ENCODE results near the gene GABRB3. TPM values are rescaled to one million over a fixed set of nuclear protein-coding genes. Genes with fewer than 3 reads are reported as not detected.

The GABRB3 gene
- total and polyA plus RNA-seq, 12 donors = 0.23 to 4.5 (median 1.7) TPM

DNA sequence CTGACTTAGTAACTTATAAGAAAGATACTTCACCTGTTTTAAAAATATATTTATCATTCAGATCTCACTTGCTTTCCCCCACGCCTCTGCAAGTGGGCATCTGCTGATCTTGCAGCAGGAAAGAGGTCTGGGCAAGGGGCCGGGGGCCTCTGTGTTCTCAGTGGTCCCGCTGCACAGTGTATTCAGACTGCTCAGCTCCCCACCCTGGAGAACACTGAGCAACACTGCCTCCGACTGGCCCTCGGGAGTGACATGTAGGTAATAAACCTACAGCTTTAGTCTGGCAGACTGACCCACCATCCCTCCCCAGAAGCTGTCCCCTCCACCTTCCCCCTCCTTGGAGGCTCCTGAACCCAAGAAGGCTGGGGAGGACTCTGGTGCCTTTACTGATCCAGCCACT lies 43.8 kb downstream of the GABRB3 start:
- TF ChIP-seq, protein P1, sequence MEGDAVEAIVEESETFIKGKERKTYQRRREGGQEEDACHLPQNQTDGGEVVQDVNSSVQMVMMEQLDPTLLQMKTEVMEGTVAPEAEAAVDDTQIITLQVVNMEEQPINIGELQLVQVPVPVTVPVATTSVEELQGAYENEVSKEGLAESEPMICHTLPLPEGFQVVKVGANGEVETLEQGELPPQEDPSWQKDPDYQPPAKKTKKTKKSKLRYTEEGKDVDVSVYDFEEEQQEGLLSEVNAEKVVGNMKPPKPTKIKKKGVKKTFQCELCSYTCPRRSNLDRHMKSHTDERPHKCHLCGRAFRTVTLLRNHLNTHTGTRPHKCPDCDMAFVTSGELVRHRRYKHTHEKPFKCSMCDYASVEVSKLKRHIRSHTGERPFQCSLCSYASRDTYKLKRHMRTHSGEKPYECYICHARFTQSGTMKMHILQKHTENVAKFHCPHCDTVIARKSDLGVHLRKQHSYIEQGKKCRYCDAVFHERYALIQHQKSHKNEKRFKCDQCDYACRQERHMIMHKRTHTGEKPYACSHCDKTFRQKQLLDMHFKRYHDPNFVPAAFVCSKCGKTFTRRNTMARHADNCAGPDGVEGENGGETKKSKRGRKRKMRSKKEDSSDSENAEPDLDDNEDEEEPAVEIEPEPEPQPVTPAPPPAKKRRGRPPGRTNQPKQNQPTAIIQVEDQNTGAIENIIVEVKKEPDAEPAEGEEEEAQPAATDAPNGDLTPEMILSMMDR (IDR thresholded peaks at IDR 0.05) = no peak
- Histone ChIP-seq H3K27ac (no peak overlapping the region), H3K36me3 (no peaks in the 10 kb centered on the region), H3K4me1 (no peaks in the 10 kb centered on the region), H3K27me3 (no peaks in the 10 kb centered on the region), H3K9me3 (peaks cover 0 to 33% (median 16%) of the 10 kb centered on the region in 11 donors), H3K4me3 (no peak overlapping the region)
- no peak for ATAC-seq
- DNase-seq = no peak
- WGBS, 2 donors = 67 to 71% methylated on average over 5 of the region's 5 CpGs
- intact Hi-C loops (cut with DNase I) = no loop called here

DNA sequence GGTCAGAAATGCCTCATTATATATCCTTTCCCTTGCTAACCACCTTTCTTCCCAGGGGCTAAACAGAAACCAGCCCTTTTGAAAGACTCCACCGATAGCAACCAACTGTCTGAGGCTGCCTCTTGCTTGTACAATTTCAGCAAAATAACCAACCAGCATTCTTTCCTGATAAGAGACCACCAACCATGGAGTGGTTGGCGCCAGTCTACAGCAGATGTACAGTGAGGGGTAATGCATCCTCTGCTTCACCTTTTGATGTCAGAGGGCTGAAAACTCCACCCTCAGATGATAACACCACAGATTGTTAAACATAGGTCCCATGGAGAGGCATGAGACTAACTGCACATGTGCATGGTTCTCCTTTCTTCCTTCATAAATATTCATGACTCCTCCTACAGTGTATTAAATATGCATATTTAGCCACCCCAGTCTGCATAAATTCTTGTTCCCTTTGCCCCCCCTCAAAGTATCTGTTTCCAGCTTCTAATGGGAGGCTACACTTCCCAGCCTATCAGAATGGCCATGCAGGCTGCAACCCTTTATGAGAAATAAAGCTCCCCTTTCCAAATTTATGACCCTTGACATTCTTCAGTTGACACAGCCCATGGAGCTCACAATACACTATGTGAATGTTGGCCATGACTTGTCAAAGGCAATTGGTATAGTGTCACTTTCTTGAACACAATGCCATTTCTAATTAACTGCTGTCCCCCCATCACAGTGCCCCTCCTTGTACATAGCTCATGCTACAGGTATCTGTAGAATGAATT lies 48.3 kb downstream of the GABRB3 start:
- DNase-seq = no peak
- Histone ChIP-seq H3K27me3 (peaks cover 0 to 3% (median 0%) of the 10 kb centered on the region in 7 donors), H3K36me3 (no peaks in the 10 kb centered on the region), H3K4me3 (no peak overlapping the region), H3K27ac (no peak overlapping the region), H3K4me1 (no peaks in the 10 kb centered on the region), H3K9me3 (peaks cover 0 to 5% (median 0%) of the 10 kb centered on the region in 11 donors)
- no peak for ATAC-seq
- TF ChIP-seq, protein P1 (IDR thresholded peaks at IDR 0.05) = no peak
- WGBS, 2 donors = 72 to 80% methylated on average over 2 of the region's 2 CpGs
- intact Hi-C loops (cut with DNase I) = no loop called here

DNA sequence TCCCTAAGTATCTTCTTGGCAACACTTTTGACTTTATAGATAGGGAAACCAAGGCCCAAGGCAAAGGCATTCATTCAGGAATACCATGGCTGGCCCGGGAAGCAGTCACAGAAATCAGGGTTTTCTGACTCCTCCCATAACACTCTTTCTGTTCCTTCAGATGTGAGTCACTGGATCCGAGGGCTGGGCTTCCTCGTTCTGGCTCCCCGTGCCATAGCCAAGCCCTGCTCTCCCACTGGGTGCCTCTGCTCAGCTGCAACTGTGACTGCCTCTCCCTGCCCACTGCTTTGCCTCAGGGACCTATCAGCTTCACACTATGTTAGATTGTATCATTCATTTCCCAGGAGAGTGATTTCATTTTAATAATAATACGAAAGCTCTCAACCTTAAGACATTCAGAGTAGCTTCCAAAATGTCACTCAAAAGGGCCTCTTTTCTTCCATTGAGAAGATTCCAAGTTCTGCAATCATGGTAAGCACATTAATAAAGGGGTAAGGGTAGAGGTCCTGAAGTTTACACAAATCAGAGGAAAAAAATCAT lies 50.2 kb downstream of the GABRB3 start:
- DNase-seq (no peak), ATAC-seq (no peak)
- Histone ChIP-seq H3K9me3 (peaks cover 0 to 13% (median 0%) of the 10 kb centered on the region in 11 donors), H3K27me3 (peaks cover 0 to 4% (median 0%) of the 10 kb centered on the region in 7 donors), H3K4me1 (no peaks in the 10 kb centered on the region), H3K27ac (no peak overlapping the region), H3K36me3 (no peaks in the 10 kb centered on the region), H3K4me3 (no peak overlapping the region)
- intact Hi-C loops (cut with DNase I) = no loop called here
- TF ChIP-seq, protein P1 (IDR thresholded peaks at IDR 0.05) = no peak
- 32 to 40% methylated on average over 5 of the region's 5 CpGs for WGBS, 2 donors

DNA sequence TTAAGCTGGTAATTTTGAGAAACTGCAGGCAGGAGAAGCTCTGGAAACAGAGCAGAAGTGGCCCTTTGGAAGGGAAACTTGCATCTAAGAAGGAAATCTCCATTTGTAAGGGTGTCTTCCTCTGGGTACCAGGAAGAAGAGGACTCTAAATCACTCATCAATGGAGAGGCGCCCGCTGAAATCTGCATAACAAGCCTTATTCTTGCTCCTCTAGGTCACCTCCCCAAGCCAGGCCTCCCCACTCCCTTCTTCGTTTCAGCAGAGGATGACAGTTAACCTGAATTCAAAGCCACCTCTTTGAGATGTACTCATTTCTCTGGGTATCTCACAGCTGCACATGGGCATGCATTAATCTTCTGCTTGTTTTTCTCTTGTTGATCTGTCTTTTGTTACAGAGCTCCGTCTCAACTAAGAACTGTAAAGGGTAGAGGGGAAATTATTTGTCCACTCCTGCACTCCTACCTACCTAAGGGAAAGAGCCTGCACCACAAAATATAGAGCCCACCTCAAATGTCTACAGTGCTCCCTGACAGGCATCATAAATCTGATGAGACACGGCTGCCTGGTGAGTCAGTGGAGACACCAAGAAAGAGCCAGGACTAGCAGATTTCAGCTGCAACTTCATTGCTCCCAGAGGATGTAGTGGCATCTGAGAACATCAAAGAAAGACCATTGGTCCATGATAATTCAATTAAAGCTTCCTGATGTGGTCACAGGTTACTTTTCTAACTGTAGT lies 51.5 kb downstream of the GABRB3 start:
- no peak overlapping the region for H3K4me3 ChIP-seq
- no peak overlapping the region for H3K27ac ChIP-seq
- no peaks in the 10 kb centered on the region for H3K36me3 ChIP-seq
- H3K4me1 ChIP-seq = no peaks in the 10 kb centered on the region
- peaks cover 0 to 4% (median 0%) of the 10 kb centered on the region in 7 donors for H3K27me3 ChIP-seq
- intact Hi-C loops (cut with DNase I) = no loop called here
- DNase-seq (no peak), ATAC-seq (no peak)
- H3K9me3 ChIP-seq = peaks cover 0 to 10% (median 0%) of the 10 kb centered on the region in 11 donors
- TF ChIP-seq, protein P1 (IDR thresholded peaks at IDR 0.05) = no peak
- WGBS, 2 donors = 33 to 37% methylated on average over 5 of the region's 5 CpGs

Measured in heart right ventricle (tissue), 16 donors.